Measurements from ENCODE around the gene PAPPA2. TPM values are rescaled to one million over a fixed set of nuclear protein-coding genes. Genes with fewer than 3 reads are reported as not detected.

Gene PAPPA2
- total RNA-seq, 2 experiments from 2014 or later, result 0.19 TPM; not detected in 1

- Histone ChIP-seq H3K27ac (ENCODE audit: low read depth, low read length, poor library complexity, severe bottlenecking) (no peak overlapping the region), H3K9me2 (ENCODE audit: insufficient read depth, low read length) (no peaks in the 10 kb centered on the region), H3K79me2 (ENCODE audit: insufficient read depth, low read depth, low read length) (no peaks in the 10 kb centered on the region), H3K9me3 (ENCODE audit: low read length) (no peaks in the 10 kb centered on the region), H3K4me3 (ENCODE audit: low read depth, low read length, poor library complexity, severe bottlenecking) (no peak overlapping the region), H3K36me3 (ENCODE audit: insufficient read depth, low read length) (no peaks in the 10 kb centered on the region), H3K4me1 (ENCODE audit: insufficient read depth, low read length, poor library complexity, severe bottlenecking) (no peaks in the 10 kb centered on the region), H4K20me1 (ENCODE audit: insufficient read depth, low read length) (no peaks in the 10 kb centered on the region), H3K4me2 (ENCODE audit: low read length) (no peak overlapping the region), H2AFZ (ENCODE audit: low read length) (no peak overlapping the region)
- ChIA-PET POLR2A (no interaction called here), CTCF (ENCODE audit: unreplicated experiment) (no interaction called here)
- no TSS peak for BruUV-seq (replicated peaks)
- no peak for DNase-seq (ENCODE audit: low spot score)
- intact Hi-C loops (cut with micrococcal nuclease; ENCODE audit: unreplicated experiment), result no loop called here
- TF ChIP-seq CTCF (conservative IDR thresholded peaks at IDR 0.05; ENCODE audit: low read length) (no peak), EZH2phosphoT487 (IDR thresholded peaks at IDR 0.05; ENCODE audit: borderline replicate concordance, low read depth, low read length) (no peak)
These were observed 431.5 kb downstream of the PAPPA2 start for GRCh38 chr1:176894450-176894849.

Measured in OCI-LY7 (cell line).